CD4-positive, alpha-beta T cell (primary cell): Measurements from ENCODE around the gene RNF186. TPM values are rescaled to one million over a fixed set of nuclear protein-coding genes. Genes with fewer than 3 reads are reported as not detected.

Source experiments
- ATAC-seq: fragments of 200-7000 bp; cut with Tn5 transposase; one replicate; pipeline ENCODE4 v1.10.0; 2022; ENCODE audit warnings: mild to moderate bottlenecking; ENCODE audit not compliant: poor library complexity
- CTCF ChIA-PET: fragments of 350-600 bp; sonication (Branson Sonifier 250); formaldehyde crosslinking; loops from one replicate; lab custom pipeline; 2021; ENCODE audit warnings: antibody characterized with exemption, inconsistent platforms; lab: Charles Lee
- POLR2A ChIA-PET: fragments of 350-600 bp; sonication (Branson Sonifier 250); formaldehyde crosslinking; loops from one replicate; lab custom pipeline; 2021; ENCODE audit warnings: antibody characterized with exemption, inconsistent platforms; lab: Charles Lee
- DNase-seq, 14 experiments: peaks; one replicate each; pipeline ENCODE4 v3.0.0-alpha.2; 2013 to 2020; ENCODE audit warnings: mixed read lengths in 2 of 14
- H3K27ac ChIP-seq, 2 donors: one replicate each; pipeline versions ENCODE4 v1.5.1 to v1.7.0; 2013; ENCODE audit warnings: low read length in 2 of 2, low read depth in 1 of 2, mild to moderate bottlenecking in 1 of 2
- H3K27me3 ChIP-seq, 2 experiments: 1 replicate in 1 of 2; 2 replicates in 1 of 2; pipeline versions ENCODE4 v1.6.1 to v1.7.0; 2013; ENCODE audit warnings: low read length in 2 of 2, control low read depth in 1 of 2, mild to moderate bottlenecking in 1 of 2, moderate library complexity in 1 of 2; ENCODE audit not compliant: insufficient read depth in 2 of 2, control insufficient read depth in 1 of 2
- H3K36me3 ChIP-seq: one replicate; pipeline ENCODE4 v1.6.1; 2013; ENCODE audit warnings: low read length, control low read depth; ENCODE audit not compliant: insufficient read depth
- H3K4me1 ChIP-seq: one replicate; pipeline ENCODE4 v1.6.1; 2013; ENCODE audit warnings: low read length, control low read depth; ENCODE audit not compliant: insufficient read depth
- H3K4me3 ChIP-seq: one replicate; pipeline ENCODE4 v1.5.1; 2013; ENCODE audit warnings: mild to moderate bottlenecking, low read length, moderate library complexity
- H3K9me3 ChIP-seq, 2 experiments: 1 replicate in 1 of 2; 2 replicates in 1 of 2; pipeline versions ENCODE4 v1.6.1 to v1.7.0; 2013; ENCODE audit warnings: low read length in 2 of 2, mild to moderate bottlenecking in 2 of 2, control low read depth in 1 of 2, moderate library complexity in 1 of 2; ENCODE audit not compliant: control insufficient read depth in 1 of 2, insufficient read depth in 1 of 2
- H3K27ac Mint-ChIP-seq: one replicate; pipeline ENCODE4 v1.8.0; 2020; ENCODE audit warnings: mixed read lengths
- H3K27me3 Mint-ChIP-seq: one replicate; pipeline ENCODE4 v1.8.0; 2021; ENCODE audit warnings: mixed read lengths
- H3K36me3 Mint-ChIP-seq: one replicate; pipeline ENCODE4 v1.8.0; 2021; ENCODE audit warnings: low read depth, mixed read lengths
- H3K4me1 Mint-ChIP-seq: one replicate; pipeline ENCODE4 v1.8.0; 2021; ENCODE audit warnings: low read depth, mixed read lengths
- H3K4me3 Mint-ChIP-seq: one replicate; pipeline ENCODE4 v1.8.0; 2020; ENCODE audit warnings: mild to moderate bottlenecking, mixed read lengths
- H3K9me3 Mint-ChIP-seq: one replicate; pipeline ENCODE4 v1.8.0; 2020; ENCODE audit warnings: mixed read lengths
- intact Hi-C, 2 experiments: fragments of 100-400 bp; cut with DNase I in 1 of 2; cut with micrococcal nuclease in 1 of 2; formaldehyde crosslinking; loops; one replicate each; pipeline versions ENCODE4 v1.15.1 to v1.9.0; 2023 to 2025; cut with DNase I, micrococcal nuclease
- polyA plus RNA-seq, 2 donors: library from polyadenylated mRNA; unstranded; fragments of 120-200 nt; gene quantifications; one replicate each; pipeline ENCODE4 v1.2.1, GENCODE V29; 2013
- total RNA-seq, 174 experiments: library from RNA in 2 of 174; stranded (reverse) in 2 of 174; gene quantifications; one replicate each; pipeline ENCODE4 v1.2.3 and lab custom pipeline; 2021 to 2026
- TF ChIP-seq, protein P1 (sequence below): fragments of 200-600 bp; IDR thresholded peaks from one replicate; pipeline ENCODE4 v1.8.0; 2022; ENCODE audit warnings: antibody characterized with exemption, mild to moderate bottlenecking

RNF186 gene
- total RNA-seq, result not detected
- not detected for polyA plus RNA-seq (2013, experiment 1 of 2)
- not detected for polyA plus RNA-seq (2013, experiment 2 of 2)
- total RNA-seq (lab: John Stamatoyannopoulos, UW), result 0 to 0.08 (median 0) reads per million in 172 experiments

DNA sequence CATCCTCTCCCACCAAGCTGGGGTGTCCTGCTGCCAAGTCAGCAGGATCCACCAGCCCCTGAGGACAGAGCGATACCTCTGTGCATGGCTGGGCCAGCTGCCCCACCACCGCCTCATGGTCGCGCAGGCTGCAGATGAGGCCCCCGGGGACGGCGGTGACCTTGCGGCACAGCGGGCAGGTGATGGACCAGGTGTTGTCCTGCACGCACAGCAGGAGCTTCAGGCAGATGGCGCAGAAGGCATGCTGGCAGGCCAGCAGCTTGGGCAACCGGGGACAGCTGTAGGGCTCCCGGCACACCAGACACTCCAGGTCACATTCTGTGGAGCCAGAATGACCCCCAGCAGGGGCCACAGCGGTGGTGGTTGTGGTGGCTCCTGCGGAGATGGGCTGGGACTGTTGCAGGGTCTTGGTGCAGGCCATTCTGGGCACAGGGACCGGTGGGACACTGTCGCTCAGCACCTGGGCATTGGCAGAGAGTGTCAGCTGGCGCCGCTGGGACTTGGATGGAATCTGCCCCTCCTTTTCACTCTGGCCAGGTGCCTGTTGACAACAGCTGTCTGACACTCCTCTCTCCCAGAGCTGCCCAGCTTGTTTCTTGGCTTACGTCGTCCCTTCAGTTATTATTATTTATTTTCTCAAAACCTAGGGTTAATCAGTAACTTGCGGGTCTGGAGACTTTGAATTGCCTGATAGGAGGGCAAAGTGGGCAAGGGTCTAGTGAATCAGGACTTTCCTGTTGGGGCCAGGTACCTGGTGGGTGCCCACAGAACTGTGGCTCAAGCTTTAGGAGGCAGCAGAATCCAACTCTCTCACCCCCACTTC lies at the start of gene RNF186:
Gene RNF186, minus strand, starts transcription at position 603 of the 823 bp plus-strand sequence. Its CDS starts 182 bp downstream, at position 421.
- DNase-seq (no peak), ATAC-seq (no peak)
- H3K36me3 Mint-ChIP-seq, result no peaks in the 10 kb centered on the region
- intact Hi-C loops, result no loop called here
- Histone ChIP-seq H3K4me3 (no peak within 1 kb of the TSS), H3K4me1 (no peaks in the 10 kb centered on the region), H3K36me3 (no peaks in the 10 kb centered on the region), H3K27ac (no peak within 1 kb of the TSS), H3K27me3 (no peaks in the 10 kb centered on the region), H3K9me3 (peaks cover 0 to 5% of the 10 kb centered on the region in 2 experiments)
- ChIA-PET POLR2A (no interaction called here), CTCF (no interaction called here)
- no peak within 1 kb of the TSS for H3K27ac Mint-ChIP-seq
- TF ChIP-seq, protein P1, sequence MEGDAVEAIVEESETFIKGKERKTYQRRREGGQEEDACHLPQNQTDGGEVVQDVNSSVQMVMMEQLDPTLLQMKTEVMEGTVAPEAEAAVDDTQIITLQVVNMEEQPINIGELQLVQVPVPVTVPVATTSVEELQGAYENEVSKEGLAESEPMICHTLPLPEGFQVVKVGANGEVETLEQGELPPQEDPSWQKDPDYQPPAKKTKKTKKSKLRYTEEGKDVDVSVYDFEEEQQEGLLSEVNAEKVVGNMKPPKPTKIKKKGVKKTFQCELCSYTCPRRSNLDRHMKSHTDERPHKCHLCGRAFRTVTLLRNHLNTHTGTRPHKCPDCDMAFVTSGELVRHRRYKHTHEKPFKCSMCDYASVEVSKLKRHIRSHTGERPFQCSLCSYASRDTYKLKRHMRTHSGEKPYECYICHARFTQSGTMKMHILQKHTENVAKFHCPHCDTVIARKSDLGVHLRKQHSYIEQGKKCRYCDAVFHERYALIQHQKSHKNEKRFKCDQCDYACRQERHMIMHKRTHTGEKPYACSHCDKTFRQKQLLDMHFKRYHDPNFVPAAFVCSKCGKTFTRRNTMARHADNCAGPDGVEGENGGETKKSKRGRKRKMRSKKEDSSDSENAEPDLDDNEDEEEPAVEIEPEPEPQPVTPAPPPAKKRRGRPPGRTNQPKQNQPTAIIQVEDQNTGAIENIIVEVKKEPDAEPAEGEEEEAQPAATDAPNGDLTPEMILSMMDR, result no peak
- no peaks in the 10 kb centered on the region for H3K4me1 Mint-ChIP-seq
- H3K9me3 Mint-ChIP-seq, result no peaks in the 10 kb centered on the region
- H3K27me3 Mint-ChIP-seq, result no peaks in the 10 kb centered on the region
- no peak within 1 kb of the TSS for H3K4me3 Mint-ChIP-seq

- Histone ChIP-seq H3K4me1 (no peaks in the 10 kb centered on the region), H3K4me3 (no peak overlapping the region), H3K9me3 (peaks cover 4 to 7% of the 10 kb centered on the region in 2 experiments), H3K36me3 (no peaks in the 10 kb centered on the region), H3K27me3 (peaks cover 20 to 21% of the 10 kb centered on the region in 2 experiments), H3K27ac (no peak overlapping the region)
- DNase-seq (no peak), ATAC-seq (no peak)
- no peak overlapping the region for H3K27ac Mint-ChIP-seq
- H3K27me3 Mint-ChIP-seq, result peaks cover 44% of the 10 kb centered on the region
- intact Hi-C loops, result no loop called here
- no peaks in the 10 kb centered on the region for H3K36me3 Mint-ChIP-seq
- TF ChIP-seq, protein P1, result no peak
- no peaks in the 10 kb centered on the region for H3K4me1 Mint-ChIP-seq
- ChIA-PET POLR2A (no interaction called here), CTCF (no interaction called here)
- H3K4me3 Mint-ChIP-seq, result no peak overlapping the region
- H3K9me3 Mint-ChIP-seq, result peaks cover 7% of the 10 kb centered on the region
Observed at GRCh38 chr1:19864570-19865160, 49.6 kb upstream of the RNF186 start.

GRCh38 chr1:19862944-19863343 lies 47.9 kb upstream of the RNF186 start:
- peaks cover 7% of the 10 kb centered on the region for H3K9me3 Mint-ChIP-seq
- ChIA-PET POLR2A (no interaction called here), CTCF (no interaction called here)
- no peak overlapping the region for H3K4me3 ChIP-seq
- TF ChIP-seq, protein P1, result no peak
- ATAC-seq, result no peak
- H3K36me3 ChIP-seq, result no peaks in the 10 kb centered on the region
- intact Hi-C loops, result no loop called here
- no peaks in the 10 kb centered on the region for H3K4me1 ChIP-seq
- H3K4me3 Mint-ChIP-seq, result no peak overlapping the region
- H3K27me3 ChIP-seq, result peaks cover 16 to 29% of the 10 kb centered on the region in 2 experiments
- no peak overlapping the region for H3K27ac ChIP-seq
- no peaks in the 10 kb centered on the region for H3K4me1 Mint-ChIP-seq
- H3K27me3 Mint-ChIP-seq, result peaks cover 46% of the 10 kb centered on the region
- H3K27ac Mint-ChIP-seq, result no peak overlapping the region
- H3K36me3 Mint-ChIP-seq, result no peaks in the 10 kb centered on the region
- DNase-seq, result no peak
- peaks cover 4 to 7% of the 10 kb centered on the region in 2 experiments for H3K9me3 ChIP-seq
